PC-3 (cell line): Measurements from ENCODE around the gene LIF. TPM values are rescaled to one million over a fixed set of nuclear protein-coding genes. Genes with fewer than 3 reads are reported as not detected.

Source experiments
- ATAC-seq: fragments of 200-7000 bp; cut with Tn5 transposase; 2 replicates; pipeline ENCODE4 v1.9.1; 2020; ENCODE audit warnings: mild to moderate bottlenecking, moderate library complexity
- BruUV-seq: library from RNA; stranded (reverse); fragments of 400-500 nt; replicated peaks from 2 replicates; lab custom pipeline; 2021; lab: Mats Ljungman, UMichigan
- CTCF ChIA-PET: fragments of 300-600 bp; sonication (Branson Sonifier 250); formaldehyde crosslinking; loops from one replicate; lab custom pipeline; 2022; ENCODE audit warnings: antibody characterized with exemption; lab: Charles Lee
- POLR2A ChIA-PET: fragments of 300-600 bp; sonication (Branson Sonifier 250); formaldehyde crosslinking; loops from one replicate; lab custom pipeline; 2022; ENCODE audit warnings: antibody characterized with exemption; ENCODE audit not compliant: unreplicated experiment; lab: Charles Lee
- DNase-seq: peaks from one replicate; pipeline ENCODE4 v3.0.0-alpha.2; 2015
- H2AFZ ChIP-seq: fragments of 300-600 bp; sonication (generic); 2 replicates; pipeline ENCODE4 v1.6.0; 2016; ENCODE audit warnings: antibody characterized with exemption, low read length
- H3F3A ChIP-seq: fragments of 300-600 bp; sonication (generic); one replicate; pipeline ENCODE4 v1.6.0; 2017; ENCODE audit warnings: antibody characterized with exemption, low read length, control low read depth, mild to moderate bottlenecking; ENCODE audit not compliant: unreplicated experiment
- H3K27ac ChIP-seq: fragments of 300-600 bp; sonication (generic); 2 replicates; pipeline ENCODE4 v1.5.1; 2016; ENCODE audit warnings: mild to moderate bottlenecking, low read length
- H3K27me3 ChIP-seq: fragments of 300-600 bp; sonication (generic); 2 replicates; pipeline ENCODE4 v1.6.1; 2016; ENCODE audit warnings: low read length, mixed read lengths
- H3K36me3 ChIP-seq: fragments of 300-600 bp; sonication (generic); 2 replicates; pipeline ENCODE4 v1.6.1; 2016; ENCODE audit warnings: low read depth, mixed run types, low read length, mixed read lengths
- H3K4me1 ChIP-seq: fragments of 300-600 bp; sonication (generic); 2 replicates; pipeline ENCODE4 v1.5.1; 2016; ENCODE audit warnings: low read length; ENCODE audit not compliant: insufficient read depth
- H3K4me2 ChIP-seq: fragments of 300-600 bp; sonication (generic); 2 replicates; pipeline ENCODE4 v1.6.0; 2016; ENCODE audit warnings: low read length
- H3K4me3 ChIP-seq: fragments of 300-600 bp; sonication (generic); 2 replicates; pipeline ENCODE4 v1.5.1; 2016; ENCODE audit warnings: mild to moderate bottlenecking, low read length, mixed read lengths
- H3K79me2 ChIP-seq: fragments of 300-600 bp; sonication (generic); 2 replicates; pipeline ENCODE4 v1.6.1; 2017; ENCODE audit warnings: low read length, mixed read lengths
- H3K9ac ChIP-seq: fragments of 300-600 bp; sonication (generic); 2 replicates; pipeline ENCODE4 v1.6.0; 2016; ENCODE audit warnings: mild to moderate bottlenecking, low read length
- H3K9me2 ChIP-seq: fragments of 300-600 bp; sonication (generic); replicated peaks from 2 replicates; pipeline ENCODE4 v1.6.1; 2016; ENCODE audit warnings: mixed run types, low read length, mixed read lengths
- H3K9me3 ChIP-seq: fragments of 300-600 bp; sonication (generic); 2 replicates; pipeline ENCODE4 v1.6.1; 2016; ENCODE audit warnings: low read length, mixed read lengths
- H4K20me1 ChIP-seq: fragments of 300-600 bp; sonication (generic); 2 replicates; pipeline ENCODE4 v1.6.1; 2016; ENCODE audit warnings: low read length, mixed read lengths
- EZH2 ChIP-seq: fragments of 300-600 bp; sonication (generic); IDR thresholded peaks from one replicate; pipeline ENCODE4 v1.6.1; 2017; ENCODE audit warnings: antibody characterized with exemption, mild to moderate bottlenecking, low read length; ENCODE audit not compliant: unreplicated experiment
- EZH2phosphoT487 ChIP-seq: fragments of 300-600 bp; sonication (generic); IDR thresholded peaks from 2 replicates; pipeline ENCODE4 v1.6.1; 2018; ENCODE audit warnings: mild to moderate bottlenecking, antibody characterized with exemption, low read length, borderline replicate concordance
- intact Hi-C: fragments of 100-400 bp; cut with micrococcal nuclease; formaldehyde crosslinking; loops from 2 replicates; pipeline ENCODE4 v1.9.0; 2023
- total RNA-seq: library from RNA; depleted of rRNA; stranded (reverse); fragments of >200 nt; gene quantifications from 2 replicates; pipeline ENCODE4 v1.2.3, GENCODE V29; 2014
- TF ChIP-seq, protein P1 (sequence below): fragments of 300-600 bp; sonication (generic); conservative IDR thresholded peaks from 2 replicates; pipeline ENCODE4 v1.5.1; 2017; ENCODE audit warnings: antibody characterized with exemption, low read depth, mild to moderate bottlenecking, low read length

The LIF gene
- total RNA-seq, 1 experiment from 2014 or later: 64.1 TPM

- Histone ChIP-seq H2AFZ (no peak overlapping the region), H3K9me2 (no peaks in the 10 kb centered on the region), H3F3A (peaks cover 28% of the 10 kb centered on the region), H3K4me2 (peak overlapping the region; percentile 31; the same call in 1 of the 2 replicates), H3K9me3 (peaks cover 3% of the 10 kb centered on the region; the same call in 1 of the 2 replicates), H4K20me1 (no peaks in the 10 kb centered on the region), H3K4me1 (peaks cover 79% of the 10 kb centered on the region), H3K27ac (peak overlapping the region; percentile 100), H3K36me3 (no peaks in the 10 kb centered on the region), H3K9ac (peak overlapping the region; percentile 97), H3K4me3 (no peak overlapping the region), H3K27me3 (no peaks in the 10 kb centered on the region), H3K79me2 (peaks cover 20% of the 10 kb centered on the region; the same call in 1 of the 2 replicates)
- intact Hi-C loops: loop anchor here (1.0 to 5.0 kb wide), 2 partner anchors 9 to 93 kb away; no protein-coding TSS in a partner anchor
- ATAC-seq (peak; percentile 23), DNase-seq (peak; percentile 91)
- POLR2A ChIA-PET: interaction anchor here (0.7 to 1.0 kb wide), 2 partner anchors 9 to 48 kb away, joined by 4 read pairs; no protein-coding TSS in a partner anchor
- no peak for TF ChIP-seq EZH2phosphoT487
- TF ChIP-seq, protein P1, sequence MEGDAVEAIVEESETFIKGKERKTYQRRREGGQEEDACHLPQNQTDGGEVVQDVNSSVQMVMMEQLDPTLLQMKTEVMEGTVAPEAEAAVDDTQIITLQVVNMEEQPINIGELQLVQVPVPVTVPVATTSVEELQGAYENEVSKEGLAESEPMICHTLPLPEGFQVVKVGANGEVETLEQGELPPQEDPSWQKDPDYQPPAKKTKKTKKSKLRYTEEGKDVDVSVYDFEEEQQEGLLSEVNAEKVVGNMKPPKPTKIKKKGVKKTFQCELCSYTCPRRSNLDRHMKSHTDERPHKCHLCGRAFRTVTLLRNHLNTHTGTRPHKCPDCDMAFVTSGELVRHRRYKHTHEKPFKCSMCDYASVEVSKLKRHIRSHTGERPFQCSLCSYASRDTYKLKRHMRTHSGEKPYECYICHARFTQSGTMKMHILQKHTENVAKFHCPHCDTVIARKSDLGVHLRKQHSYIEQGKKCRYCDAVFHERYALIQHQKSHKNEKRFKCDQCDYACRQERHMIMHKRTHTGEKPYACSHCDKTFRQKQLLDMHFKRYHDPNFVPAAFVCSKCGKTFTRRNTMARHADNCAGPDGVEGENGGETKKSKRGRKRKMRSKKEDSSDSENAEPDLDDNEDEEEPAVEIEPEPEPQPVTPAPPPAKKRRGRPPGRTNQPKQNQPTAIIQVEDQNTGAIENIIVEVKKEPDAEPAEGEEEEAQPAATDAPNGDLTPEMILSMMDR: no peak
- no peak for TF ChIP-seq EZH2
- TSS peak; percentile 30 for BruUV-seq
- CTCF ChIA-PET: no interaction called here
Measured at GRCh38 chr22:30205281-30206115, 41.1 kb downstream of the LIF start.

- Histone ChIP-seq H3K79me2 (peaks cover 20% of the 10 kb centered on the region; the same call in 1 of the 2 replicates), H3K4me1 (peaks cover 74% of the 10 kb centered on the region), H3K36me3 (no peaks in the 10 kb centered on the region), H3K9me2 (no peaks in the 10 kb centered on the region), H3K27me3 (no peaks in the 10 kb centered on the region), H2AFZ (no peak overlapping the region), H3K9ac (peak overlapping the region; percentile 97), H3K4me3 (no peak overlapping the region), H3F3A (peaks cover 28% of the 10 kb centered on the region), H3K9me3 (peaks cover 3% of the 10 kb centered on the region; the same call in 1 of the 2 replicates), H3K27ac (peak overlapping the region; percentile 100), H4K20me1 (no peaks in the 10 kb centered on the region), H3K4me2 (no peak overlapping the region)
- DNase-seq (no peak), ATAC-seq (no peak)
- TF ChIP-seq EZH2: no peak
- TF ChIP-seq, protein P1: no peak
- TF ChIP-seq EZH2phosphoT487: no peak
- intact Hi-C loops: loop anchor here (1.0 to 5.0 kb wide), 2 partner anchors 8 to 92 kb away; no protein-coding TSS in a partner anchor
- BruUV-seq: no TSS peak
- CTCF ChIA-PET: no interaction called here
- POLR2A ChIA-PET: interaction anchor here (0.7 to 1.0 kb wide), 2 partner anchors 8 to 49 kb away, joined by 4 read pairs; no protein-coding TSS in a partner anchor
Measured at GRCh38 chr22:30204742-30205111, 41.8 kb downstream of the LIF start.
